OCI-LY1 (cell line): ENCODE measurements around the gene NECAP2.

Experiments
- CTCF ChIP-seq: fragments of 200-600 bp; sonication (generic), shearing (Covaris generic); IDR thresholded peaks from 2 replicates; pipeline ENCODE4 v1.5.1; 2017; ENCODE audit warnings: mild to moderate bottlenecking, antibody characterized with exemption, low read length, moderate library complexity, mixed read lengths
- EZH2 ChIP-seq: fragments of 200-600 bp; sonication (generic), shearing (Covaris generic); IDR thresholded peaks from 2 replicates; pipeline ENCODE4 v1.8.0; 2017; ENCODE audit warnings: borderline replicate concordance, mixed run types, mild to moderate bottlenecking, antibody characterized with exemption, low read length, moderate library complexity, mixed read lengths

- no peak for TF ChIP-seq EZH2
- no peak for TF ChIP-seq CTCF
These were observed 22.3 kb downstream of the NECAP2 start for GRCh38 chr1:16462773-16463330.
